ENCODE measurements around the gene KIF26B.

Gene KIF26B

GRCh38 chr1:245133995-245134715, 20.6 kb upstream of the KIF26B start:
- no peak for DNase-seq

GRCh38 chr1:245142171-245142798, 12.5 kb upstream of the KIF26B start:
- DNase-seq, result no peak

- no peak for DNase-seq
These were observed 11.8 kb upstream of the KIF26B start for GRCh38 chr1:245142976-245143375.

GRCh38 chr1:245143849-245144248, 10.9 kb upstream of the KIF26B start:
- no peak for DNase-seq

- no peak for DNase-seq
These were observed 6.7 kb upstream of the KIF26B start for GRCh38 chr1:245148069-245148468.

- DNase-seq, result no peak
These were observed 5.9 kb upstream of the KIF26B start for GRCh38 chr1:245148861-245149260.

GRCh38 chr1:245153081-245153551, 1.7 kb upstream of the KIF26B start:
- peak; percentile 80 for DNase-seq

GRCh38 chr1:245153552-245154428, 995 bp upstream of the KIF26B start:
- peak; percentile 17 for DNase-seq

GRCh38 chr1:245155272-245156040, 671 bp downstream of the KIF26B start:
- DNase-seq, result peak; percentile 36

GRCh38 chr1:245156041-245156735, 1.4 kb downstream of the KIF26B start:
- peak; percentile 82 for DNase-seq

- peak; percentile 68 for DNase-seq
These were observed 2.1 kb downstream of the KIF26B start for GRCh38 chr1:245156736-245157505.

GRCh38 chr1:245158913-245159312, 4.1 kb downstream of the KIF26B start:
- DNase-seq, result no peak

GRCh38 chr1:245160288-245160687, 5.5 kb downstream of the KIF26B start:
- no peak for DNase-seq

GRCh38 chr1:245160741-245161400, 6.1 kb downstream of the KIF26B start:
- DNase-seq, result no peak

- DNase-seq, result no peak
These were observed 7.1 kb downstream of the KIF26B start for GRCh38 chr1:245161866-245162265.

GRCh38 chr1:245166471-245166885, 11.7 kb downstream of the KIF26B start:
- DNase-seq, result peak; percentile 64

GRCh38 chr1:245168086-245168485, 13.3 kb downstream of the KIF26B start:
- DNase-seq, result no peak

- no peak for DNase-seq
These were observed 14.1 kb downstream of the KIF26B start for GRCh38 chr1:245168906-245169305.

- no peak for DNase-seq
These were observed 14.6 kb downstream of the KIF26B start for GRCh38 chr1:245169376-245169775.

- no peak for DNase-seq
These were observed 17.2 kb downstream of the KIF26B start for GRCh38 chr1:245172026-245172425.
